Measurements from ENCODE around the gene TMEM18.

DNA sequence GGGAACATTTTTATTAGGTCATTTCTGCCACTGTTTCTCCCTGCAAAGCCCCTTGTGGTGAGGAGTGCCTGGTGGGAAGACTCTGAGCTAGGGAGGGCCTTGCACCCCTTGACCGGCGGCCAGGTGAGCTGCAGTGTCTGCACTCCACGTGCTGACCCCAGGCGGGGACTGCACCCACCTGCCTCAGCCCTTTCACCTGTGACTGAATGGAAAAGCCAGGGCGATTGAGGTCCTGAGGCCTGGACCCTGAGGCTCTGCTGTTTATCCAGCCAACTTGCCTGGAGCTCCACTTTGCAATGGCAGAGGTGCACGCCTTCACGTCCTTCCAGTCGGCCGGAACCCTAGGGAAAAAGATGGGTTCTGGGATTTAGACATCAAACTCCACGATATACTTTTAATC, 53.1 kb downstream of the TMEM18 start:
- no peak for TF ChIP-seq POLR2AphosphoS5 (IDR thresholded peaks at IDR 0.05; ENCODE audit: low read depth, low read length)
- no peak for TF ChIP-seq POLR2A (IDR thresholded peaks at IDR 0.05; ENCODE audit: low read depth, low read length)
